OCI-LY1 (cell line): ENCODE measurements around the gene MCC.

ENCODE experiments used
- H2AFZ ChIP-seq: fragments of 200-600 bp; sonication (generic), shearing (Covaris generic); 2 replicates; pipeline ENCODE4 v1.6.0; 2014; ENCODE audit warnings: antibody characterized with exemption, mild to moderate bottlenecking, low read length
- H3F3A ChIP-seq: fragments of 200-600 bp; sonication (generic), shearing (Covaris generic); 2 replicates; pipeline ENCODE4 v1.6.0; 2014; ENCODE audit warnings: mild to moderate bottlenecking, antibody characterized with exemption, low read length, moderate library complexity; ENCODE audit not compliant: insufficient read depth
- H3K27ac ChIP-seq: fragments of 200-600 bp; sonication (generic); 2 replicates; pipeline ENCODE4 v1.5.1; 2014; ENCODE audit warnings: low read length, mixed run types, mild to moderate bottlenecking, low read depth; ENCODE audit not compliant: poor library complexity, severe bottlenecking
- H3K27me3 ChIP-seq: fragments of 200-600 bp; sonication (generic); 2 replicates; pipeline ENCODE4 v1.6.0; 2014; ENCODE audit warnings: antibody characterized with exemption, mild to moderate bottlenecking, low read length, moderate library complexity; ENCODE audit not compliant: insufficient read depth
- H3K36me3 ChIP-seq: fragments of 200-600 bp; sonication (generic); 2 replicates; pipeline ENCODE4 v1.6.1; 2014; ENCODE audit warnings: mild to moderate bottlenecking, antibody characterized with exemption, low read length, moderate library complexity, mixed read lengths; ENCODE audit not compliant: insufficient read depth
- H3K4me1 ChIP-seq: fragments of 200-600 bp; sonication (generic); 2 replicates; pipeline ENCODE4 v1.5.1; 2014; ENCODE audit warnings: mild to moderate bottlenecking, low read length, moderate library complexity; ENCODE audit not compliant: insufficient read depth, severe bottlenecking
- H3K4me2 ChIP-seq: fragments of 200-600 bp; sonication (generic), shearing (Covaris generic); 2 replicates; pipeline ENCODE4 v1.6.1; 2014; ENCODE audit warnings: low read length
- H3K4me3 ChIP-seq: fragments of 200-600 bp; sonication (generic); 2 replicates; pipeline ENCODE4 v1.5.1; 2014; ENCODE audit warnings: low read length, low read depth, mild to moderate bottlenecking, mixed read lengths; ENCODE audit not compliant: poor library complexity, severe bottlenecking
- H3K79me2 ChIP-seq: fragments of 200-600 bp; shearing (Covaris generic); 2 replicates; pipeline ENCODE4 v1.6.1; 2016; ENCODE audit warnings: mixed run types, low read length, mixed read lengths; ENCODE audit not compliant: insufficient read depth
- H3K9ac ChIP-seq: fragments of 200-600 bp; sonication (generic), shearing (Covaris generic); 2 replicates; pipeline ENCODE4 v1.6.1; 2014; ENCODE audit warnings: mild to moderate bottlenecking, low read length, mixed read lengths
- H3K9me2 ChIP-seq: fragments of 200-600 bp; sonication (generic), shearing (Covaris generic); 2 replicates; pipeline ENCODE4 v1.6.1; 2014; ENCODE audit warnings: low read depth, mild to moderate bottlenecking, low read length, mixed read lengths
- H3K9me3 ChIP-seq: fragments of 200-600 bp; shearing (Covaris generic); 2 replicates; pipeline ENCODE4 v1.6.1; 2014; ENCODE audit warnings: low read length, mixed read lengths
- H4K20me1 ChIP-seq: fragments of 200-600 bp; sonication (generic), shearing (Covaris generic); 2 replicates; pipeline ENCODE4 v1.6.0; 2016; ENCODE audit warnings: mild to moderate bottlenecking, low read length; ENCODE audit not compliant: insufficient read depth
- EZH2 ChIP-seq: fragments of 200-600 bp; sonication (generic), shearing (Covaris generic); IDR thresholded peaks from 2 replicates; pipeline ENCODE4 v1.8.0; 2017; ENCODE audit warnings: borderline replicate concordance, mixed run types, mild to moderate bottlenecking, antibody characterized with exemption, low read length, moderate library complexity, mixed read lengths
- TF ChIP-seq, protein P1 (sequence below): fragments of 200-600 bp; sonication (generic), shearing (Covaris generic); IDR thresholded peaks from 2 replicates; pipeline ENCODE4 v1.5.1; 2017; ENCODE audit warnings: mild to moderate bottlenecking, antibody characterized with exemption, low read length, moderate library complexity, mixed read lengths

MCC gene

DNA sequence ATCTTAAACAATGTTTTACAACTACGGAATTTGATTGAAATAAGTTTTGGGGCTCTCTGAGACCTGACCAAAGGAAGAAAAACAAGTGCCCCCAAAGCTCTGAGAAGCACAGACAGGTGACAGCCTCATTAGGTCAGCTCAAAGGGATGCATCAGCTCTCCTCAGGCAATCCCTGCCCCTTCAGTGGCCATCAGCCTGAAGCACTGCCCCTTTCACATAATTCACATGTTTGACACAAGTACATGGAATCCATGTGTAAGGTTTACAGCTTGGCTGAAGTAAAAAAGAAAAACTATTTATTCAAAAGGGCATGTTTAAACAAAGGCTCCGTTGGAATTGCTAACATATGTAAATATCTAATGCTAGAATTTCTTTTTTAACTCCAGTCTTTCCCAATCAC is 109.7 kb downstream of the MCC start:
- Histone ChIP-seq H3K4me1 (no peaks in the 10 kb centered on the region), H3K9me2 (no peaks in the 10 kb centered on the region), H3K9me3 (no peaks in the 10 kb centered on the region), H2AFZ (no peak overlapping the region), H3K4me3 (no peak overlapping the region), H3K9ac (no peak overlapping the region), H3K27me3 (no peaks in the 10 kb centered on the region), H3K36me3 (no peaks in the 10 kb centered on the region), H3K79me2 (no peaks in the 10 kb centered on the region), H3K27ac (no peak overlapping the region), H3K4me2 (no peak overlapping the region), H3F3A (no peaks in the 10 kb centered on the region), H4K20me1 (no peaks in the 10 kb centered on the region)
- TF ChIP-seq EZH2: no peak
- TF ChIP-seq, protein P1, sequence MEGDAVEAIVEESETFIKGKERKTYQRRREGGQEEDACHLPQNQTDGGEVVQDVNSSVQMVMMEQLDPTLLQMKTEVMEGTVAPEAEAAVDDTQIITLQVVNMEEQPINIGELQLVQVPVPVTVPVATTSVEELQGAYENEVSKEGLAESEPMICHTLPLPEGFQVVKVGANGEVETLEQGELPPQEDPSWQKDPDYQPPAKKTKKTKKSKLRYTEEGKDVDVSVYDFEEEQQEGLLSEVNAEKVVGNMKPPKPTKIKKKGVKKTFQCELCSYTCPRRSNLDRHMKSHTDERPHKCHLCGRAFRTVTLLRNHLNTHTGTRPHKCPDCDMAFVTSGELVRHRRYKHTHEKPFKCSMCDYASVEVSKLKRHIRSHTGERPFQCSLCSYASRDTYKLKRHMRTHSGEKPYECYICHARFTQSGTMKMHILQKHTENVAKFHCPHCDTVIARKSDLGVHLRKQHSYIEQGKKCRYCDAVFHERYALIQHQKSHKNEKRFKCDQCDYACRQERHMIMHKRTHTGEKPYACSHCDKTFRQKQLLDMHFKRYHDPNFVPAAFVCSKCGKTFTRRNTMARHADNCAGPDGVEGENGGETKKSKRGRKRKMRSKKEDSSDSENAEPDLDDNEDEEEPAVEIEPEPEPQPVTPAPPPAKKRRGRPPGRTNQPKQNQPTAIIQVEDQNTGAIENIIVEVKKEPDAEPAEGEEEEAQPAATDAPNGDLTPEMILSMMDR: no peak

DNA sequence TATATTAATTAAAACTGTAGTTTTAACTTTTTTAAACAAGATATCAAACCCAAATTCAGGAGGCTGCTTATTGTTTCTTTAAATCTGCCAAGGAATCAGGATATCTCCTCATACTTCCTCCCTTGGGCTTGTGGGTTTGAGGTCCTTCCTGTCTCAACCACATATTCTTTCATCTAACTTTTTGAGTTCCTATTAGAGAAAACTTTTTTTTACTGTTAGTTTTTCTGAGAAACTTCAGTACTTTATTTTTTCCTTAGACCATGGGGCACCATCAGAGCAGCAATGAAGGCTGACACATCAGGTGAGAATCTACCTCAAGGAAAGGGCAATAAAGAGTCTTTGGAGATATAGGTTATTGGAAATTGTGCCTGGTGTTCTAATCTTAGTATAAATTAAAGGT is 110.2 kb downstream of the MCC start:
- Histone ChIP-seq H3K9me2 (no peaks in the 10 kb centered on the region), H3K79me2 (no peaks in the 10 kb centered on the region), H3K9ac (no peak overlapping the region), H3K9me3 (no peaks in the 10 kb centered on the region), H3K27ac (no peak overlapping the region), H3K4me1 (no peaks in the 10 kb centered on the region), H2AFZ (no peak overlapping the region), H3K36me3 (no peaks in the 10 kb centered on the region), H3F3A (no peaks in the 10 kb centered on the region), H3K4me3 (no peak overlapping the region), H3K27me3 (no peaks in the 10 kb centered on the region), H3K4me2 (no peak overlapping the region), H4K20me1 (no peaks in the 10 kb centered on the region)
- TF ChIP-seq, protein P1: no peak
- TF ChIP-seq EZH2: no peak

DNA sequence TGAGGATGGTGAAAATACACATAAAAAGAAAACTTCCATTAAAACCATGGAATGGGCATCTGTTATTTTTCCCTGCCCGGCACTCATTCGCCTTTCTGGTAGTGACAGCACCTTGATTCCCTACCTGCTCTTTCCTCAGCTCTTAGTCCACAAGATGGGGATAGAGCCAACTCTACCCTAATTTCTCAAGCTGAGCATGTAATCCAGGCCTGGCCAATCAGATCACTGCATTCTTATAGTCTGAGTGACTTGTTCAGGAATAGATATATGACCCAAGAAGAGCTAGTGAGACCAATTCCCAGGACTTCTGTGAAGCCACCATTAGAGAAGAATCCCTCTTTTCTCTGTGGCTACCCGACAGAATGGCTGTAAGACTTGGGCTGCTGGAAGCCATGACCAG is 111.6 kb downstream of the MCC start:
- no peaks in the 10 kb centered on the region for H3K79me2 ChIP-seq
- H3K4me1 ChIP-seq: no peaks in the 10 kb centered on the region
- no peak overlapping the region for H3K4me2 ChIP-seq
- H3K27me3 ChIP-seq: no peaks in the 10 kb centered on the region
- no peak overlapping the region for H3K27ac ChIP-seq
- no peaks in the 10 kb centered on the region for H3K9me2 ChIP-seq
- no peak overlapping the region for H3K9ac ChIP-seq
- H4K20me1 ChIP-seq: no peaks in the 10 kb centered on the region
- TF ChIP-seq, protein P1: no peak
- no peak for TF ChIP-seq EZH2
- H3F3A ChIP-seq: no peaks in the 10 kb centered on the region
- H2AFZ ChIP-seq: no peak overlapping the region
- no peak overlapping the region for H3K4me3 ChIP-seq
- H3K36me3 ChIP-seq: no peaks in the 10 kb centered on the region
- no peaks in the 10 kb centered on the region for H3K9me3 ChIP-seq
